GM12892 (cell line): Measurements from ENCODE around the gene LARGE1.

Experiments used
- POLR2A ChIP-seq: IDR thresholded peaks from 2 replicates; pipeline ENCODE4 v1.6.1; 2011; ENCODE audit warnings: low read depth, low read length, control low read depth
- POLR2AphosphoS5 ChIP-seq: IDR thresholded peaks from 2 replicates; pipeline ENCODE4 v1.6.1; 2011; ENCODE audit warnings: low read depth, low read length, control low read depth
- TAF1 ChIP-seq: IDR thresholded peaks from 2 replicates; pipeline ENCODE4 v1.6.1; 2011; ENCODE audit warnings: low read depth, mild to moderate bottlenecking, control low read depth, low read length, borderline replicate concordance

GRCh38 chr22:33758961-33759360 lies 161.3 kb downstream of the LARGE1 start:
- no peak for TF ChIP-seq POLR2A
- TF ChIP-seq POLR2AphosphoS5: no peak
- no peak for TF ChIP-seq TAF1
